ENCODE results near the gene KIF19.

DNA sequence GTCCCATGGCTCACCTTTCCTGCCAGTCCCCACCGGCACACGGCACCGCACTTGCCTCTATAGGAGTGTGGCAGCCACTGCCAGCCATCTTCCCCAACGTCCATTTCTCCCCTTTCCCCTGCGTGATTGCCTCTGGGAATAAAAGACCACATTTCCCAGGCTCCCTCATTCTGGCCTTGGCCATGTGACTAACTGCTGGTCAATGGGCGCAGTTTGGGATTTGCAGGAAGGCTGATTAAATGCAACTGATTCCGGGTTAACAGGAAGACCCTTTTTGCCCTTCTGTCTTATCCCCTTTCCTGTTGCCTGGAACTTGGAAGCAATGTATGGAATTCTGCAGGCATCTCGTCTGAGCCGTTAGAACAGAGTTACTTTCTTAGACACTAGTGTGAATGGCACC, 32.7 kb downstream of the KIF19 start:
- TF ChIP-seq POLR2A (IDR thresholded peaks at IDR 0.05) (no peak), POLR2AphosphoS5 (IDR thresholded peaks at IDR 0.05) (no peak), EP300 (IDR thresholded peaks at IDR 0.05) (no peak)
- TF ChIP-seq, protein P1, sequence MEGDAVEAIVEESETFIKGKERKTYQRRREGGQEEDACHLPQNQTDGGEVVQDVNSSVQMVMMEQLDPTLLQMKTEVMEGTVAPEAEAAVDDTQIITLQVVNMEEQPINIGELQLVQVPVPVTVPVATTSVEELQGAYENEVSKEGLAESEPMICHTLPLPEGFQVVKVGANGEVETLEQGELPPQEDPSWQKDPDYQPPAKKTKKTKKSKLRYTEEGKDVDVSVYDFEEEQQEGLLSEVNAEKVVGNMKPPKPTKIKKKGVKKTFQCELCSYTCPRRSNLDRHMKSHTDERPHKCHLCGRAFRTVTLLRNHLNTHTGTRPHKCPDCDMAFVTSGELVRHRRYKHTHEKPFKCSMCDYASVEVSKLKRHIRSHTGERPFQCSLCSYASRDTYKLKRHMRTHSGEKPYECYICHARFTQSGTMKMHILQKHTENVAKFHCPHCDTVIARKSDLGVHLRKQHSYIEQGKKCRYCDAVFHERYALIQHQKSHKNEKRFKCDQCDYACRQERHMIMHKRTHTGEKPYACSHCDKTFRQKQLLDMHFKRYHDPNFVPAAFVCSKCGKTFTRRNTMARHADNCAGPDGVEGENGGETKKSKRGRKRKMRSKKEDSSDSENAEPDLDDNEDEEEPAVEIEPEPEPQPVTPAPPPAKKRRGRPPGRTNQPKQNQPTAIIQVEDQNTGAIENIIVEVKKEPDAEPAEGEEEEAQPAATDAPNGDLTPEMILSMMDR (IDR thresholded peaks at IDR 0.05) = no peak
